ENCODE data around the gene GAS2L2. TPM values are rescaled to one million over a fixed set of nuclear protein-coding genes. Genes with fewer than 3 reads are reported as not detected.

The GAS2L2 gene
- total and polyA plus RNA-seq, 2 of the 8 experiments (the other 6 are each of a cell fraction or from before 2014, with no cell fraction given), result 0.09 to 0.13 TPM

GRCh38 chr17:35732806-35733136, 20.3 kb downstream of the GAS2L2 start:
- H3K79me1 ChIP-seq (ENCODE audit: low read depth, low read length), result peaks cover 2% of the 10 kb centered on the region; the same call in 1 of the 2 replicates
- WGBS, 2 experiments (ENCODE audit: extremely low coverage in 1 of 2, insufficient coverage in 1 of 2, insufficient read length in 1 of 2, insufficient replicate concordance in 2 of 2, low coverage in 1 of 2, low lambda C conversion rate in 2 of 2, missing lambda C conversion rate in 1 of 2), result 86% methylated on average over 1 of the region's 1 CpG; no CpG with 5 or more reads in 1 of the 2 experiments
- no peak overlapping the region for H4K8ac ChIP-seq (ENCODE audit: extremely low read depth, insufficient read depth, low read length)
- no peak overlapping the region for H4K91ac ChIP-seq (replicated peaks; ENCODE audit: insufficient read length, low read length)
- H2BK20ac ChIP-seq (ENCODE audit: low read length), result no peak overlapping the region
- no peaks in the 10 kb centered on the region for H3K79me2 ChIP-seq (ENCODE audit: control insufficient read depth in 1 of 2, insufficient read depth in 2 of 2, low read length in 2 of 2)
- FAIRE-seq (no peak), DNase-seq (ENCODE audit: low read depth in 1 of 2, low spot score in 2 of 2) (no peak)
- no peak overlapping the region for H3K23ac ChIP-seq (ENCODE audit: insufficient read length)
- H3K36me3 ChIP-seq (ENCODE audit: control insufficient read depth in 2 of 4, insufficient read depth in 4 of 4, low read length in 3 of 4), result no peaks in the 10 kb centered on the region
- peak overlapping the region; percentile 78 to 98 for H3K4me2 ChIP-seq (ENCODE audit: insufficient read depth in 1 of 2, low read depth in 2 of 2, low read length in 2 of 2)
- no peak overlapping the region for H2BK120ac ChIP-seq (replicated peaks; ENCODE audit: low read depth, low read length)
- no peak overlapping the region for H2BK15ac ChIP-seq (ENCODE audit: low read length)
- no peak overlapping the region for H3K27ac ChIP-seq (ENCODE audit: low read depth, low read length)
- no peak overlapping the region for H2BK5ac ChIP-seq (ENCODE audit: low read depth, low read length)
- H3K14ac ChIP-seq (ENCODE audit: insufficient read length), result no peak overlapping the region
- peaks cover 9% of the 10 kb centered on the region; the same call in 1 of the 2 replicates for H3K23me2 ChIP-seq (ENCODE audit: low read depth, low read length)
- H3K4me3 ChIP-seq (ENCODE audit: extremely low read depth in 1 of 4, insufficient read depth in 2 of 4, low read depth in 3 of 4, low read length in 4 of 4), result peak overlapping the region; percentile 67 to 85 (median 78); a peak in 7 of 8 replicates
- peaks cover 0 to 10% (median 5%) of the 10 kb centered on the region in 4 experiments; a peak in 4 of 7 replicates for H3K27me3 ChIP-seq (replicated peaks in 1 of 4; ENCODE audit: control insufficient read depth in 3 of 4, extremely low read depth in 1 of 4, insufficient read depth in 3 of 4, low read length in 3 of 4)
- H3K9ac ChIP-seq (replicated peaks in 1 of 4; ENCODE audit: extremely low read depth in 1 of 4, low read depth in 3 of 4, low read length in 3 of 4), result no peak overlapping the region
- peaks cover 5 to 13% of the 10 kb centered on the region in 2 experiments for H4K20me1 ChIP-seq (replicated peaks in 1 of 2; ENCODE audit: control insufficient read depth in 1 of 2, insufficient read depth in 2 of 2, low read length in 2 of 2)
- no peak overlapping the region for H3K18ac ChIP-seq (ENCODE audit: extremely low read depth, low read length)
- peaks cover 7 to 26% (median 8%) of the 10 kb centered on the region in 4 experiments; a peak in 6 of 7 replicates for H3K4me1 ChIP-seq (replicated peaks in 1 of 4; ENCODE audit: control insufficient read depth in 3 of 4, insufficient read depth in 4 of 4, low read length in 3 of 4)
- ChIA-PET POLR2A (ENCODE audit: partially characterized antibody) (interaction anchor here (0.6 to 3.7 kb wide), 6 partner anchors 9 to 142 kb away, joined by 3 to 16 read pairs (median 4); partner anchors contain the start of gene TAF15), CTCF (ENCODE audit: partially characterized antibody) (interaction anchor here (0.6 to 9.8 kb wide), 5 partner anchors 13 to 120 kb away, joined by 3 to 45 read pairs (median 3); no protein-coding TSS in a partner anchor)
- no peak overlapping the region for H2AK5ac ChIP-seq (ENCODE audit: low read depth, low read length)
- no peak overlapping the region for H3K56ac ChIP-seq (replicated peaks; ENCODE audit: insufficient read length, low read depth, low read length)
- H4K5ac ChIP-seq (ENCODE audit: insufficient read length, low read depth, low read length), result no peak overlapping the region
- H2BK12ac ChIP-seq (ENCODE audit: low read depth, low read length), result no peak overlapping the region
- no peak overlapping the region for H3K4ac ChIP-seq (replicated peaks; ENCODE audit: insufficient read length, low read depth, low read length)
- H3K9me3 ChIP-seq (ENCODE audit: insufficient read depth in 2 of 2, low read depth in 1 of 2, low read length in 1 of 2), result no peaks in the 10 kb centered on the region
- no peak overlapping the region for H2AFZ ChIP-seq (ENCODE audit: low read length)
- no peak for TF ChIP-seq SIN3A (conservative IDR thresholded peaks at IDR 0.05 in 1 of 2, IDR thresholded peaks at IDR 0.05 in 1 of 2; ENCODE audit: low read depth in 1 of 2, low read length in 2 of 2)
- TF ChIP-seq TBP (IDR thresholded peaks at IDR 0.05; ENCODE audit: low read depth, low read length), result no peak
- no peak for TF ChIP-seq SIX5 (IDR thresholded peaks at IDR 0.05; ENCODE audit: low read depth, low read length)
- TF ChIP-seq RAD21 (IDR thresholded peaks at IDR 0.05 in 1 of 2, conservative IDR thresholded peaks at IDR 0.05 in 1 of 2; ENCODE audit: low read depth in 2 of 2, low read length in 2 of 2), result no peak
- no peak for TF ChIP-seq BCL11A (IDR thresholded peaks at IDR 0.05; ENCODE audit: low read depth in 2 of 2, low read length in 2 of 2)
- TF ChIP-seq CEBPB (IDR thresholded peaks at IDR 0.05; ENCODE audit: low read depth, low read length), result no peak
- no peak for TF ChIP-seq ATF2 (IDR thresholded peaks at IDR 0.05; ENCODE audit: low read length)
- no peak for TF ChIP-seq BRCA1 (IDR thresholded peaks at IDR 0.05; ENCODE audit: low read depth, low read length)
- no peak for TF ChIP-seq EP300 (IDR thresholded peaks at IDR 0.05; ENCODE audit: borderline replicate concordance in 1 of 2, low read depth in 2 of 2, low read length in 2 of 2)
